Measurements from ENCODE around the gene TMC3. TPM values are rescaled to one million over a fixed set of nuclear protein-coding genes. Genes with fewer than 3 reads are reported as not detected.

Gene TMC3
- total RNA-seq, 2 donors from 2014 or later: not detected

- intact Hi-C loops (cut with DNase I): no loop called here
- no peak for DNase-seq (ENCODE audit: low spot score)
These were observed 81.5 kb downstream of the TMC3 start for GRCh38 chr15:81292523-81293001.

- intact Hi-C loops (cut with DNase I): no loop called here
- DNase-seq (ENCODE audit: low spot score): no peak
These were observed 82.0 kb downstream of the TMC3 start for GRCh38 chr15:81291916-81292522.

GRCh38 chr15:81289910-81290309 lies 84.1 kb downstream of the TMC3 start:
- intact Hi-C loops (cut with DNase I): no loop called here
- DNase-seq (ENCODE audit: low spot score): no peak

GRCh38 chr15:81288616-81289015 lies 85.4 kb downstream of the TMC3 start:
- intact Hi-C loops (cut with DNase I): no loop called here
- no peak for DNase-seq (ENCODE audit: low spot score)

GRCh38 chr15:81288040-81288439 lies 86.0 kb downstream of the TMC3 start:
- intact Hi-C loops (cut with DNase I): no loop called here
- no peak for DNase-seq (ENCODE audit: low spot score)

- DNase-seq (ENCODE audit: low spot score): no peak
- intact Hi-C loops (cut with DNase I): no loop called here
These were observed 87.3 kb downstream of the TMC3 start for GRCh38 chr15:81286621-81287121.

GRCh38 chr15:81285461-81285860 lies 88.6 kb downstream of the TMC3 start:
- intact Hi-C loops (cut with DNase I): no loop called here
- no peak for DNase-seq (ENCODE audit: low spot score)

- DNase-seq (ENCODE audit: low spot score): no peak
- intact Hi-C loops (cut with DNase I): no loop called here
These were observed 89.6 kb downstream of the TMC3 start for GRCh38 chr15:81284256-81285031.

GRCh38 chr15:81282911-81283310 lies 91.1 kb downstream of the TMC3 start:
- intact Hi-C loops (cut with DNase I): no loop called here
- DNase-seq (ENCODE audit: low spot score): no peak

- intact Hi-C loops (cut with DNase I): no loop called here
- no peak for DNase-seq (ENCODE audit: low spot score)
These were observed 91.5 kb downstream of the TMC3 start for GRCh38 chr15:81282606-81282895.

- no peak for DNase-seq (ENCODE audit: low spot score)
- intact Hi-C loops (cut with DNase I): no loop called here
These were observed 92.0 kb downstream of the TMC3 start for GRCh38 chr15:81281766-81282605.

- DNase-seq (ENCODE audit: low spot score): no peak
- intact Hi-C loops (cut with DNase I): no loop called here
These were observed 92.6 kb downstream of the TMC3 start for GRCh38 chr15:81281456-81281735.

Other genes with a start within 250 kb of the TMC3 start
- gene CFAP161, start 239.9 kb downstream of the TMC3 start, total RNA-seq: under 1 TPM in 1 of 2 donors, not detected in 1; 0.52 TPM
- 10 to 100 TPM; 12.1 to 21.8 TPM for gene IL16, start 177.3 kb downstream of the TMC3 start, total RNA-seq
- gene STARD5, start 50.1 kb downstream of the TMC3 start, total RNA-seq: 1 to 10 TPM; 3.9 to 5.9 TPM

Measured in posterior vena cava (tissue), 2 donors.